ENCODE data around the gene LAMA2.

DNA sequence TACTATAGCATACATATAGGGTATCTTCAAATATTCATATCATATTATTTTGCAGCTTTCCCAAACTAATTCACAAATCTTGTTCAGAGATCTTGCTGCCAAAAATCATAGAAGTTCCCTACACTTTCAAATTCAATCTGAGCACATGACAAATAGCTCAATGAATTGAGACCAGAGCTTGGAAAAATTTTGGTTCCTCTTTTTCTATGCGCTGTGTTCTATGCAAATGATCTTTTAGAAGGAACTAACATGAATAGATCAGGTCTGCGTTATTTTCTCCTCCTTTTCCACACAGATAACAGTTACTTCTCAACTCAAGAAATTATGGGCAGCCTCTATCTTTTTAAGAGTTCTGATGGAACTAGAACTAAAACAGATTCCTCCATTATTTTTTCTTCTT lies 510.7 kb downstream of the LAMA2 start:
- TF ChIP-seq EP300 (IDR thresholded peaks at IDR 0.05; ENCODE audit: low read depth in 2 of 2, low read length in 2 of 2) = no peak
- no peak for TF ChIP-seq EP300 (CRISPR knock-in tag; IDR thresholded peaks at IDR 0.05; ENCODE audit: borderline replicate concordance)
- no peak for TF ChIP-seq ZNF451 (CRISPR knock-in tag; IDR thresholded peaks at IDR 0.05)
- TF ChIP-seq ZNF224 (CRISPR knock-in tag; IDR thresholded peaks at IDR 0.05) = no peak

Data from HepG2 (cell line).